DOHH2 (cell line): ENCODE data around the gene TICAM2.

Source experiments
- CTCF ChIP-seq: fragments of 200-600 bp; sonication (generic); IDR thresholded peaks from one replicate; pipeline ENCODE4 v1.5.1; 2014; ENCODE audit warnings: antibody characterized with exemption, mild to moderate bottlenecking, low read depth, low read length; ENCODE audit not compliant: poor library complexity, severe bottlenecking
- EZH2phosphoT487 ChIP-seq: fragments of 200-600 bp; sonication (generic); IDR thresholded peaks from 2 replicates; pipeline ENCODE4 v1.6.1; 2017; ENCODE audit warnings: borderline replicate concordance, mild to moderate bottlenecking, antibody characterized with exemption, low read length, moderate library complexity, mixed read lengths

- no peak for TF ChIP-seq CTCF
- no peak for TF ChIP-seq EZH2phosphoT487
Measured at GRCh38 chr5:115627295-115627865, 25.1 kb upstream of the TICAM2 start.
